H7 (cell line): ENCODE results near the gene DDX19B. TPM values are rescaled to one million over a fixed set of nuclear protein-coding genes. Genes with fewer than 3 reads are reported as not detected.
A peak's percentile ranks its signal among the peaks of the same experiment; 100 is the strongest.
"Not testable (repeated sequence)": the region's sequence is repeated elsewhere in the genome, so short reads cannot be mapped to it uniquely, and the experiment has no call there.

ENCODE experiments used
- DNase-seq: peaks from one replicate; pipeline ENCODE4 v3.0.0; 2012
- H3K27me3 ChIP-seq: 2 replicates; pipeline ENCODE4 v1.6.0; 2011; ENCODE audit warnings: mild to moderate bottlenecking, low read length; ENCODE audit not compliant: control insufficient read depth, insufficient read depth
- H3K36me3 ChIP-seq: replicated peaks from 2 replicates; pipeline ENCODE4 v1.5.1; 2011; ENCODE audit warnings: low read length; ENCODE audit not compliant: control insufficient read depth, insufficient read depth
- H3K4me3 ChIP-seq: 2 replicates; pipeline ENCODE4 v1.5.1; 2011; ENCODE audit warnings: low read depth, mild to moderate bottlenecking, control low read depth, low read length, moderate library complexity; ENCODE audit not compliant: insufficient read depth
- total RNA-seq: library from RNA; depleted of rRNA; stranded (reverse); fragments of >200 nt; shearing (Covaris generic); gene quantifications from 2 replicates; pipeline ENCODE4 v1.2.3, GENCODE V29; 2014

The DDX19B gene
- total RNA-seq, 1 experiment from 2014 or later: 28.0 TPM

GRCh38 chr16:70259903-70260302 is 39.1 kb upstream of the DDX19B start:
- peaks cover 72% of the 10 kb centered on the region for H3K36me3 ChIP-seq
- not testable (repeated sequence) for H3K4me3 ChIP-seq, H3K27me3 ChIP-seq, DNase-seq

- peak; percentile 85 for DNase-seq
- H3K4me3 ChIP-seq: no peak overlapping the region
- peaks cover 69% of the 10 kb centered on the region for H3K36me3 ChIP-seq
- H3K27me3 ChIP-seq: no peaks in the 10 kb centered on the region
Measured at GRCh38 chr16:70267516-70267915, 31.5 kb upstream of the DDX19B start.

- H3K4me3 ChIP-seq, DNase-seq, H3K27me3 ChIP-seq: not testable (repeated sequence)
- peaks cover 68% of the 10 kb centered on the region for H3K36me3 ChIP-seq
Measured at GRCh38 chr16:70267922-70268321, 31.1 kb upstream of the DDX19B start.

GRCh38 chr16:70269471-70269870 is 29.5 kb upstream of the DDX19B start:
- DNase-seq: no peak
- Histone ChIP-seq H3K27me3 (no peaks in the 10 kb centered on the region), H3K4me3 (no peak overlapping the region), H3K36me3 (peaks cover 65% of the 10 kb centered on the region)

GRCh38 chr16:70270176-70270575 is 28.8 kb upstream of the DDX19B start:
- H3K36me3 ChIP-seq: peaks cover 61% of the 10 kb centered on the region
- H3K4me3 ChIP-seq: no peak overlapping the region
- DNase-seq: no peak
- H3K27me3 ChIP-seq: no peaks in the 10 kb centered on the region

- DNase-seq: no peak
- H3K4me3 ChIP-seq: no peak overlapping the region
- peaks cover 60% of the 10 kb centered on the region for H3K36me3 ChIP-seq
- no peaks in the 10 kb centered on the region for H3K27me3 ChIP-seq
Measured at GRCh38 chr16:70271696-70272095, 27.3 kb upstream of the DDX19B start.

GRCh38 chr16:70276392-70276791 is 22.6 kb upstream of the DDX19B start:
- Histone ChIP-seq H3K36me3 (peaks cover 55% of the 10 kb centered on the region), H3K4me3 (no peak overlapping the region), H3K27me3 (no peaks in the 10 kb centered on the region)
- DNase-seq: no peak

- not testable (repeated sequence) for DNase-seq
- peak overlapping the region; percentile 4; the same call in 1 of the 2 replicates for H3K4me3 ChIP-seq
Measured at GRCh38 chr16:70287304-70287971, 11.5 kb upstream of the DDX19B start.

GRCh38 chr16:70289229-70290094 is 9.5 kb upstream of the DDX19B start, which contains the start of gene AARS1:
Gene AARS1, minus strand, starts transcription at chr16:70289506. Its CDS starts 6,743 bp downstream, at chr16:70282763.
- H3K4me3 ChIP-seq: peak within 1 kb of the TSS; percentile 100
- peak; percentile 99 for DNase-seq
- H3K27me3 ChIP-seq: no peaks in the 10 kb centered on the region
- peaks cover 7% of the 10 kb centered on the region for H3K36me3 ChIP-seq

More at GRCh38 chr16:70287304-70287971, 11.5 kb upstream of the DDX19B start:
- H3K36me3 ChIP-seq: peaks cover 18% of the 10 kb centered on the region
- H3K27me3 ChIP-seq: not testable (repeated sequence)

- no peak for DNase-seq
- no peak overlapping the region for H3K4me3 ChIP-seq
- no peaks in the 10 kb centered on the region; the same call in none of the 2 replicates for H3K36me3 ChIP-seq
- no peaks in the 10 kb centered on the region for H3K27me3 ChIP-seq
Measured at GRCh38 chr16:70290949-70291519, 8.0 kb upstream of the DDX19B start.

GRCh38 chr16:70292148-70292547 is 6.8 kb upstream of the DDX19B start:
- not testable (repeated sequence) for DNase-seq, H3K4me3 ChIP-seq

GRCh38 chr16:70294385-70295025 is 4.5 kb upstream of the DDX19B start:
- H3K4me3 ChIP-seq: no peak overlapping the region

More at GRCh38 chr16:70292148-70292547, 6.8 kb upstream of the DDX19B start:
- H3K36me3 ChIP-seq, H3K27me3 ChIP-seq: not testable (repeated sequence)

GRCh38 chr16:70295634-70296033 is 3.4 kb upstream of the DDX19B start:
- no peak for DNase-seq
- no peaks in the 10 kb centered on the region for H3K36me3 ChIP-seq
- no peak overlapping the region for H3K4me3 ChIP-seq
- no peaks in the 10 kb centered on the region for H3K27me3 ChIP-seq

More at GRCh38 chr16:70294385-70295025, 4.5 kb upstream of the DDX19B start:
- no peaks in the 10 kb centered on the region for H3K27me3 ChIP-seq
- DNase-seq: peak; percentile 46
- H3K36me3 ChIP-seq: no peaks in the 10 kb centered on the region

GRCh38 chr16:70301121-70301520 is 2.1 kb downstream of the DDX19B start:
- H3K27me3 ChIP-seq: no peaks in the 10 kb centered on the region
- H3K4me3 ChIP-seq: no peak overlapping the region
- no peaks in the 10 kb centered on the region; the same call in 1 of the 2 replicates for H3K36me3 ChIP-seq
- no peak for DNase-seq
